NCI-H2029 treated with DMSO at 0.1 percent for 48 hours (cell line): Measurements from ENCODE around the gene MACROD2.
"Not testable (repeated sequence)": the region's sequence is repeated elsewhere in the genome, so short reads cannot be mapped to it uniquely, and the experiment has no call there.

Source experiments
- DNase-seq: peaks from one replicate; lab custom pipeline; 2025; lab: John Stamatoyannopoulos, UW

MACROD2 gene

DNA sequence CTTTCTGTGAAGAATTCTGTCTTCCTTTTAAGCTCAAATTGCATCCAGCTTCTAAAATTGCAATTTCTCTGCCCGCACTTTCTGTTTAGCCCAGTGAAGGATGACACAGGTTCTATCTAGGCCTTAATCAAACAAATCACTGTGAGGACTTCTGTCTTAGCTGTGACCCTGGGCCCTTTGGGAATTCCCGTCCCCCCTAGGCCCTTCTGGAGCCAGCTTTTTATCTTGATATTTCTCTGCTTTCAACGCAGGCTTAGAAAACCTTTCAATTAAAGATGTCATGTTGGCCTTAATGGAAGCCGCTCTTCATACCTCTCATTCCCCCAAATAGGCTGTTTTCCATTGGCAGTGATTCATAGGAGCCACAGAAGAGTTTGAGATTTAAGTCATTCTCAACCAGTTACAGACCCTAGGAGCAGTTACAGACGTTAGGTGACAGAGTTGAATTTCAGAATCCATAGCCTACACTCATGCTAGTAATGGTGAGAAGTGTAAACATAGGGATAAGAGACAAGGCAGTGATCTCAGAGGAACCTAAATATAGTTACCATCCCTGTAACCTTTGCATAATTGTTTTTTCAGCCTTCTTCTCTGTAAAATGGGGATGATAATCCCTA, 416.9 kb downstream of the MACROD2 start:
- DNase-seq = no peak

DNA sequence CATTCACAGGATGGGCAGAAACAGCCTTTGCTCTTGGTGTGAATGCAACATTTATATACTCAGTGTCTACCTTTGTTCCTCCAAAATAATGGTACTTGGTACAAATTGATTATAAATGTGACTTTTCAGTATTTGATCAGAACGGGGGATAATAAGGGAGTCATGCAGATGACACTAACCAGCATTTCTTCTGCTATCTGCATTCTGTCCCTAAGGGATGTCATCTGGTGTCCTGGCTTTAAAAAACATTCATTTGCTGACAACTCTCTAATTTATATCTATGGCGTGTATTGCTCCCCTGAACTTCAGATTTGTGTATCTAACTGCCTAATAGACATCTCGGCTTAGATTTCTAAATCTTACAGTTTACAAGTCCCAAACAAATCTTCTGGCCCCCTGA, 418.5 kb downstream of the MACROD2 start:
- no peak for DNase-seq

DNA sequence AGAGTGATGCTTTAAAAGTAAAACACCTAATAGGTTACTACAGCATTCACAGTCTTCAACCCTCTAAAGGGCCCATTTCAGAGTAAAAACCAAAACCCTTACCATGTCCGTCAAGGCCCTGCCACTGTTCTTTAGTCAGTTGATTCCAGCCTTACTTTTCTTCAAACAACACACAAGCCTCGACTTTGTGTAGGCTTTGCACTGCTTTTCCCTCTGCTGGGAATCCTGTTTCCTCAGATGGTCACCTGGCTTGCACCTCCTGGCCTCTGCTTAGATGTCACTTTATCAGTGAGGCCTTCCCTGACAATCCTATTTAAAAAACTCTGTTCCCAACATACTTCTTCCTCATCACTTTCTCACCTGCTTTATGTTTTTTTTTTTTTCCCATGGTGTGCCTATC, 419.2 kb downstream of the MACROD2 start:
- DNase-seq = no peak

DNA sequence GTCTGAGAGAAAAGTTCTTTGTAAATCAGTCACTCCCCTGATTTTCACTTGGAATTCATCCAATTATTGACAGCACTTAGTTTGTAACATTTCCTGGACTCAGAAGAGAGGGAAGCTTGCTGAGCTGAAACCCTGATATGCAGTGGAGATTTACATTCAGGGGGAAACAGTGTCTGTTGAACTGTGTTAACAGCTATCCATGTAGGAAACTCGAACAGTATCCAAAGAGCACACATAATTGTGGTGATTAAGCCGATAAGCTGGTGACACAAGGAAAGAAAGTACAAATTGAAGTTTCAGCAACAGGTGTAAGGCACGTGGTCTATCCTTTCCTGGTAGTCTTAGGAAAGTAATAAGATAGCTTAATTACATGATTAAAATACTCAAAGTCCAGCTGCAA, 420.2 kb downstream of the MACROD2 start:
- DNase-seq = no peak

DNA sequence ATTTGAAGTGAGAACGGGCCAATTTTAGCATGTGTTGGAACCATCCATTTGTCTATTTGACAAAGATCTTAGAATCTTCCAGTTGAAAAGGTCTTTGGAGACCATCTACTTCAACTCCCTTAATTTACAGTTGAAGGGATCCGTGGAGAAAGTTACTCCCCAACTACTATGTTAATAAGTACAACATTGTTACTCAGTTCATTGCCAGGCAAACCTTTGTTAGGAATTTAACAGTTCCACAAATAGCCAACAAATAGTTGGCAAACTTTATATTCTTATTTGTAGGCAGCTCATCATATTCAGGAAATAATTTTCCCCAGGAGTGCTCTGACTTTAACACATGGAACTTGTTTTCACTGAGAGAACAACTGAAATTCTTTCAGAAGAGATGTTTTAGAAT, 423.1 kb downstream of the MACROD2 start:
- no peak for DNase-seq

DNA sequence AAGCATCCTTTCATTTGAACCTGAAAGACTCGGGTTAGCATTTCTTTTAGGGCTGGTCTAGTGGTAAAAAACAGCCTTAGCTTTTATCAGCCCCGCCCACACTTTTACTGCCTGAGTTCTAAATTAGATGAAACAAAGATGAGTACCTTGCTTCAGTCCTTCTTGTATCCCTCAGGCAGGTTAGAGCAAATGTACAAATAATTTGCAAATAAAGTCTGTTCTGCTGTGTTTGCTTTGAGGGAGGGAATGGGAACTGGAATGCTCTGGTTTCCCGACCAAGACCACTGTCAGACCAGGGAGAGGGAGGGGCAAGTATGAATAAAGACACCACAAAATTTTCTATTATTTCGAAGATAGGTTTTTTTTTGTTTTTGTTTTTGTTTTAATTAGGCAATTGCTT, 427.6 kb downstream of the MACROD2 start:
- no peak for DNase-seq

DNA sequence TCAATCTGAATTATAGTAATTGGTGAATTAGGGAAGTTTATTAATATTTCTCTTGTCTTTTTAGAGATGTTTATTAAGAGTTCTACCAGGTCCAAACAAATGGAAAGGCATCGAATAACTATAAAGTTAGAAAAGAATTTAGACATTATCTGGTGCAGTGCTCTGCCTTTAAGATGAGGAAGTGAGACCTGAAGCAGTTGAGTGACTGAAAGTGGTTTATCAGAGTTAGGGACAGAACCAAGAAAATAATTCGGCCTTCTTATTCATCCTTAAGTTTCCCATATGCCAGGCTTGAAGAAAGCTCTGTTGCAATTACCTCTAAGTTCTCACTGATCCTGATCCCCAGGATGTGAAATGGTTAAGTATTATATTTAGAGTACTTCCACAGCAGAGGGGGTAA, 436.3 kb downstream of the MACROD2 start:
- DNase-seq = no peak

DNA sequence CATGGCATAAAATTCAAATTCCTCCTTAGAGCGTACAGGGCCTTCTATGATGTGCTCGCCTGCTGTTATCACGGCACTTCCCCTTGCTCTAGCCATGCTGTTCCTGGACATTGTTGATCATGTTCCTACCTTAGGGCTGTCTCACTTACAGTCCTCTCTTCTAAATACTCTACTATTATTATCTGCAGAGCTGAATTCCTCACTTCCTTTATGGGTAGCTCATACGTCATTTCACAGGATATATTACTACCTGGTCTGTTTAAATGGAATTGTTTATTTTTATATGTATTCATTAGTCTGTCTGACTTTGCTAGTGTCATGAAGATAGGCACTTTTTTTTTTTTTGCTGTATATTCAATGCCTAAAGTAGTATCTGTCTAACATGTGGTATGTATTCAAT, 436.8 kb downstream of the MACROD2 start:
- DNase-seq = no peak

DNA sequence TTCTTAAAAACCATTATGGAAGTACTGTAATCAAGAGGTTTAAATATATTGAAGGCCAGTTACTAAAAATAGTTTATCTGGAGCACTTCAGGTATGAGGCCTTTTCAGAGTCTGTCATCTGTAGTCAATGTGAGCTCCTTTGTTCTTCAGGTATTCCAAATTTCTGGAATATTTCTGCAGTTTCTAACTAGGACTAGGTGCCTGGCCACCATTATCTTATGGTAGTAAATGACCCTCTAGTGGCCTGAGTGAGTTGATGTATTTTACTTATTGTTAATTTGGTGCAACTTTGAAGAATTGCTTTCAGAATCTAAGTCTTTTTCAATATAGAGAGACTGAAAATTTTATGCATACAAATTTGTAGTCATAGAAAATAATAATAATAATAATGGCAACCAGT, 437.3 kb downstream of the MACROD2 start:
- no peak for DNase-seq

DNA sequence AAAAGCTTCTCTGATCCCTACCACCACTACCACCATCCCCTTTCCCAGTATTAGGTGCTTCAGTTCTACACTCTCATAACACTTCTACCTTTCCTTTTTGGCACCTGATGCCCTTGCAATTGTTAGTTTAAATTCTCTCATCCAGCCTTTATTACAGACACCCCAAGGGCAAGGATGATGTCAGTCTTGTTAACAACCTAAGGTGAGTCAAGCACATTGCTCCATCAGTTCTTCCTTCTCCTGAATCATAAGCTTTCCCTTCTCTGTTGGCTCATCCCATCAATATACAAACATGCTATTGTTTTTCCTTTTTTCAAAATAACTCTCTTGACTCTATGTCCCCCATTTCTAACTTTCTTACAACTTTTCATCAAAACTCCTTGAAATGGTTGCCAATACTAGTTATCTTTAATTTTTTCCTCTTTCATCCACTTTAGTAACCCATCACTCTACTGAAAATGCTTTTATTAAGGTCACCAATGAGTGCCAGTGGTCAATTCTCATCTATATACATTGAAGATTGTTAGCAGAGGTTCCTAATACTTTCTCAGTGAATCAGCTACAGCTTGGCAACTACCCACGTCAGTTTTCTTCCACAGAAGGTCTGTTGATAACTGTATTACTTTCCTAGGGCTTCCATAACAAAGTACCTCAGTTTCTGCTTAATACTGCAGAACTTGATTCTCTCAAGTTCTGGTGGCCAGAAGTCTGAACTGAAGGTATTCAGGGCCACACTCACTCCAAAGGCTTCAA, 439.2 kb downstream of the MACROD2 start:
- DNase-seq = no peak

DNA sequence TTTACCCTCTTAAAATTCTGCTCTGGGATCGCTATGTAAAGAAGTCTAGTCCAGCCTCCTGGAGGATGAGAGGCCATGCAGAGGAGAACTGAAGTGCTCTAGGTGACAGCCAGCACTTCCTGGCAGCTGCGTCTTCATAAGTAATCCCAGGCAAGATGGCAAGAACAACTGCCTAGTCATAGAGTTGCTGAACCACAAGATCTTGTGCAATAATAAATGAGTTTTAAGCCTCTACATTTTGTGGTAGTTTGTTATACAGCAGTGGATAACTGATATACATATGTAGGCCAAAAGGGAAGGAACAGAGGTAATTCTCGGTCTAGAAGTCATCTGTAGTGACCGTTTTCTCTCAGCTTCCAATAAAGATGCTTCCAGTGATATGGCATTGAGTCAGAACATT, 445.9 kb downstream of the MACROD2 start:
- DNase-seq = no peak

DNA sequence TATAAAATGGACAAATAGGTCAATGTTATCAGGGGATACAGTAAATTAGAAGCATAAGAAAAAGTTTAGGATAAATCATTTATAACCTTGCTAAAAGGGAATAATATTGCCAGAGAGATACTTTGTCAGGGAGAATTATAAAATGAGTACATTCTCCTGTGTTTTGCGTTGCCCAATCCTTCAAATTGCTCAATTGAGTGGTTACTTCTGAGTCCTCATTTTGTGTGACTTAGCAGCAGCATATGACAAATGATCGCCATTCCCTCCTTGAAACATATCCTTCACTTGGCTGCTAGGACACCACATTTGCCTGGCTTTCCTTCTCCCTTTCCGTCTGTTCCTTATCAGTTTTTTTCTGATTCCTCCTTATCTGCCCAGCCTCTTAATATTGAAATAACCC, 448.8 kb downstream of the MACROD2 start:
- DNase-seq = no peak

DNA sequence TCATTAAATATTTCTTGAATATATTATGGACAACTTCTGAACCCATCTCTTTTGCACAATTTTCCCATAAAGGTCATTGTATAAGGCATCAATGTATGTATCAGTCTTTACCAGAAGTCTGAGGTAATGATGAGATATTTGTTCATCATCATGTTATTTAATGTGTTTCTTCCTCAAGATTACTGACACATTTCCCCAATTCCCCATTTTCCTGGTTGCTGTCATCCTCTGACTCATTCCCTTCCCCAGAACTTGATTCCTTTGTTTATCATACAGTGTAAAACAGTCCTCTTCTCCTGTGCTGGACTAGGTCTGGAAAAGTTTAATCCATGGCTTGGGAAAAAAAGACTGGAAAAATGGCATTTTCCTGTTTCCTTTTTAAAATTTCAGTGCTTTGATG, 450.0 kb downstream of the MACROD2 start:
- no peak for DNase-seq

DNA sequence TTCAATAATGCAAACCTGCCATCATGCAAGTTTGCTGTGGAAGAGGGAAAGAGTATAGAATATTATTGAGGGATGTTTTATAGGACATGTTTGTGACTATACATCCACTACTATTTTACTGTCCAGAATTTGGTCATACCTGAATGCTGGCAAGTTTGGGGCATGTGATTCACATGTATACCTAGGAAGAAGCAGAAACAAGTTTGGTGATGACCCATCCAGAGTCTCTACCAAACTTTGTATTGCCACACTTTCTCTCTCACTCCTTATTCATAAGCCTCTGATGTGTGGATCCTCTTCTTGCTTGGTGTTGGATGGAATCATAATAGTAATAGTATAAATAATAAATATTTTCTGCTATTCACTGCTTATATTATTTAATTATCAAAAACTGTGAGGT, 450.6 kb downstream of the MACROD2 start:
- DNase-seq = no peak

DNA sequence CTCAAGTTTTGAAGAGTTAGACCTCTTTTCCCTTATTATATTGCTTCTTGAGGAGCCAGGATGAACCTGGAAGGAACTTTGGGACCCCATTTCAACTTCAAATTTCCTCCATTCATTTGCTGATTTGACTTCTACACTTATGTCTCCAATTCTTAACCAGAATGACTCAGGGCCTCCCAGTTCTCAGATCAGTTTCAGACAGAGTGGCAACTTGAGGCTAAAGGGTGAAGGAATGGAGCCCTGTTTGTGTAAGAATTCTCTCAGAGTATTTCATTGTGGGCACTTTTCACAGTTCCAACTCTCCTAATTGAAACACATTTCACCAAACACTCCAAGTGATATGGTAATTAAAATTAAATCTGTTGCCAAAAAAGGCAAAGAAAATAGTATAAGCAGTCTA, 451.1 kb downstream of the MACROD2 start:
- no peak for DNase-seq

DNA sequence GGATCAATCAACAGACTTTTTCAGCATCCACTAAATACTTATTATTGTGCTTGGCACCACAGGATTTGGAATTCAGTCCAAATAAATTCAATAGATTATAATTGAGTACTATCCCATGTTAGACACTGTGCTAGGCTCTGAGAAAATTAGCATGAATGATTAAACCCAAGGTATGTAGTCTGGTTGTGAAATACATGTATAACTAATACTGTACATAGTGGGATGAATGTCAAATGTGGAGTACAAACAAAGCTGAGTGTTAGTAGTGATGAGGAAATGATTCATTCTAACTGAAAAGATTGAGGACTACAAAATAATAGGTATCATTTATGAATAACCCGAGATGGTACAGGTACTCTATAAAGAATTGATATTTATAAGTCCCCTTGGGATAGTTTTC, 454.0 kb downstream of the MACROD2 start:
- DNase-seq = no peak

DNA sequence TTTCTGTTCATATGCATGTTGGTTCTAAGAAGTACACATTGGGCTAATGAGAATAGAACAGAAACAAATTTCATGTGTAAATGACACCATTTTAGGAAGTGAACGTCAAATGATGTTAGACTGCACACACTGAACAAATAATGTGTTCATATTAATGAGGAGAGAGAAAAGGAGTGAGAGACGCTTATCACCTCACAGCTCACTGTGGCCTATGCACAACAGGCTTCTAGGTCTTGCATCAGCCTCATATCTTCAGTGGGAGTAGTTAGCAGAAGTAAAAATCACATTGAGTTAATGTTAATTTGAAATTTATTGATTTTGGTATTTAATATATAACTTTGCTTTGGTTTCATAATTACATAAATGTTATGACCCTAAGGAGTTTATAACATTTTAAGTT, 454.9 kb downstream of the MACROD2 start:
- DNase-seq = no peak

DNA sequence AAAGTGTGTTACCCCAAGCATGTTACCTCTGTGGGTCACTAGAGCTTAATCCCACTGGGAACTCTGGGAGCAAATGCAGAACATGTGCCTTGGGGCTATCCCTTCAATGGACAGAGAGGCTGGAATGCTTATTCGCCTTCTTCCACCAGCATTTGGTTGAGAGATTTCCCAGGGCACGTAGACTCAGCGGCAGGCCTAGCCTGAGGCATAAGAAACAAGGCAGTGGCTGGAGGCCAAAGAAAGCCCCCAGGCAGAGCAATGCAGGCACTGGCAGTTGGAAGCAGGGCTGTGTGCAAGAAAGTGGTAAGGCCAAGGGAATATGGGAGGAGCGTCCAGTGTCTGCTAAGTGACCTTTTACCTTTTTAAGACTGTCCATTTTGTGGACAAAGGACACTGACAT, 456.1 kb downstream of the MACROD2 start:
- DNase-seq = no peak

DNA sequence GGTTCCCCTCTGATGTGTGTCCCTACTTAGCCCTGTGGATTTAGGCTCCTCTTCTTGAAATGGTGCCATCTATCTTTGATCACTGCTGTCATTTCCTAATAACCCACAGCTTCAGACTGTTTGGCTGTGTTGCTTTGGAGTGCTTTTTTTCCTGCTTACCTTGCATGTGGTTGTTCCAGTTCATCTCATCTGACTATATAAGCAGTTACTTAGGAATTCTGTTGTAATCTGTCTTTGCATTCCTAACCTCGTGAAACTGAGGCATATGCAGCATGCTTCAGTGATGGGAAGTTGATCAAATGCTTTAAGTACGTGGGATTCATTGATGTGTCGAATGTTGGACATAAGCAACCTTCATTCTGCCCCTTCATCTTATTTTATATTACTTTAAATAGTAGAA, 457.9 kb downstream of the MACROD2 start:
- DNase-seq = no peak

DNA sequence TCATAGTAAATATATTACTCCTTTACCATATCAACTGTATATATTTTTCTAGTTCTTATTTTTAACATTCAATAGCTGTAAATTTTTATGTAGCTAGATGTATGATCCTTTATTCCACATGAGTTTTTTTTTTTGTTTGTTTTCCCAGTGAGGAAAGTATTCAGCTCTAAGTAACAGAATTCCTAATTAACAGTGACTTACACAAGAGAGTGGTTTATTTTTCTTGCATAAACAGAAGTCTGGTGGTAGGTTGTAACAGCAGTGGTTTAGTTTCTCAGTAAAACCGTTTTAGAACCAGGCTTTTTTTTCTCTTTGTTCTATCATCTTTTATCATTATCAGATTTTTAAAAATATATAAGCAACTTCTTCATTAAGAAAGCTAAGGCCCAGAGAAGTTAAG, 459.0 kb downstream of the MACROD2 start:
- no peak for DNase-seq

DNA sequence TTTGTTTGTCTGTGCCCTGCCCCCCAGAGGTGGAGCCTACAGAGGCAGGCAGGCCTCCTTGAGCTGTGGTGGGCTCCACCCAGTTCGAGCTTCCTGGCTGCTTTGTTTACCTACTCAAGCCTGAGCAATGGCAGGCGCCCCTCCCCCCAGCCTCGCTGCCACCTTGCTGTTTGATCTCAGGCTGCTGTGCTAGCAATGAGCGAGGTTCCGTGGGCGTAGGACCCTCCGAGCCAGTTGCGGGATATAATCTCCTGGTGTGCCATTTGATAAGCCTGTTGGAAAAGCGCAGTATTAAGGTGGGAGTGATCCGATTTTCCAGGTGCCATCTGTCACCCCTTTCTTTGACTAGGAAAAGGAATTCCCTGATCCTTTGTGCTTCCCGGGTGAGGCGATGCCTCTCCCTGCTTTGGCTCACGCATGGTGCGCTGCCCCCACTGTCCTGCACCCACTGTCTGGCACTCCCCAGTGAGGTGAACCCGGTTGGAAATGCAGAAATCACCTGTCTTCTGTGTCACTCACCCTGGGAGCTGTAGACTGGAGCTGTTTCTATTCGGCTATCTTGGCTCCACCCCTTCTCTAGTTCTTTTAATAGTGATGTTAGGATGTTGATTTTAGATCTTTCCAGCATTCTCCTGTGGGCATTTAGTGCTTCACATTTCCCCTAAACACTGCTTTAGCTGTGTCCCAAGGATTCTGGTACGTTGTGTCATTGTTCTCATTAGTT, 471.9 kb downstream of the MACROD2 start:
- not testable (repeated sequence) for DNase-seq

DNA sequence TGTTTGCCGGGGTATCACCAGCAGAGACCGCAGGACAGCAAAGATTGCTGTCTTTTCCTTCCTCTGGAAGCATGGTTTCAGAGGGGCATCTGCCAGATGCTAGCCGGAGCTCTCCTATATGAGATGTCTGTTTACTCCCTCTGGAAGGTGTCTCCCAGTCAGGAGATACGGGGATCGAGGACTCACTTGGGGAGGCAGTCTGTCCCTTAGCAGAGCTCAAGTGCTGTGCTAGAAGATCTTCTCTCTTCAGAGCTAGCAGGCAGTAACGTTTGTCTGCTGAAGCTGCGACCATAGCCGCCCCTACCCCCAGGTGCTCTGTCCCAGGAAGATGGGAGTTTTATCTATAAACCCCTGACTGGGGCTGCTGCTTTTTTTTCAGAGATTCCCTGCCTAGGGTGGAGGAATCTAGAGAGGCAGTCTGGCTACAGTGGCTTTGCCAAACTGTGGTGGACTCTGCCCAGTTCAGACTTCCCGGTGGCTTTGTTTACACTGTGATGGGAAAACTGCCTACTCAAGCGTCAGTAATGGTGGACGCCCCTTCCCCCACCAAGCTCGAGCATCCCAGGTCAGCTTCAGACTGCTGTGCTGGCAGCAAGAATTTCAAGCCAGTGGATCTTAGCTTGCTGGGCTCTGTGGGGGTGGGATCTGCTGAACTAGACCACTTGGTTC, 475.0 kb downstream of the MACROD2 start:
- no peak for DNase-seq
